ENCODE results near the gene ACAP1. TPM values are rescaled to one million over a fixed set of nuclear protein-coding genes. Genes with fewer than 3 reads are reported as not detected.

The ACAP1 gene
- total and polyA plus RNA-seq, 2 experiments from 2014 or later = 10.2 TPM; not detected in 1

DNA sequence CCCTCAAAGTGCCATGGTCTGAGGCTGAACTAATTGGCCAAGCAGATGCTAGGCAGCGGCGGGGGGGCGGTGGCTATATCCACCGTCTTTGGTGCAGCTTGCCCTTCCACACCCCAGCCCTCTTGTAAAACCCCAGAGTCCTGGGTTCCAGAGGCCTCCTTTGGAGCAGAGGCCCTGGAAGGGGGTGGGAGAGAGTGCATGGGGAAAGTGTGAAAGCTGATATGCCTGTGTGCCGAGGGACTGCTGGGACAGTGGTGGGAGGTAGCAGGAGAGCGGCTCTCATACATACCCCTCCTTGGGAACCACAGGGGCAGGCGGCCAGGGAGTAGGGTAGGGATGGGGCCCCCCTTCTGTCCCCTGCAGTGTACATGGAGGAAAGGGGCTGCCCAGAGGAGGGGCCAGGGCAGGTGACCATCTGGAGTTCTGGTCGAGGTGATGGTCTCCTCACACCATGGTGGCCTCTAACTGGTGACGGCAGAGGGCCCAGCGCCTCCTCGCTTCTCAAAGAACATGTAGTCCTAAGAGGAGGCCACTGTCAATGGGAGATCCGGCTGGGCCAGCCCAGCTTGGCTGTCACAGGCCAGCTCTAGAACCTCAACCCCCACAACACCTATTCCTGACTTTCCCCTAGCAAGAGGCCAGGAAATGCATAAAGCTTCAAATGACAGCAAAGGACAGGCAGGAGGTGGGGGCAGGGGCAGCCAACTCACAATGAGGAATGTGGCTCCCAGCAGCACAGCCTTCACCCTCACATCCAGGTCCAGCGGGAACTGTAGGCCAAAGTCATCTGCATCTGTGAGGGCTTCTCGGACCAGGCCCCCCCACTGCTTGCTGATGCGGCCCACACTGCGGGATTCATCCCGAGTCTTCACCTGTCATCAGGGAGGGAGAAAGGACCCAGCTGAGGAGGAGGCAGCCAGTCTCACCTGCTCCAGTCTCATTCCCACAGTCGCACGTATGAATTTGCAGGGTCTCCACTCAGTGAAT, 53.9 kb downstream of the ACAP1 start:
- Histone ChIP-seq H3K9me2 (replicated peaks; ENCODE audit: insufficient read depth) (no peaks in the 10 kb centered on the region), H3K9me3 (ENCODE audit: low read depth) (no peaks in the 10 kb centered on the region), H3K4me2 (no peak overlapping the region), H3K4me3 (no peak overlapping the region), H3K36me3 (replicated peaks; ENCODE audit: insufficient read depth, low read depth) (no peaks in the 10 kb centered on the region), H2AFZ (no peak overlapping the region), H3K27me3 (no peaks in the 10 kb centered on the region), H3K27ac (no peak overlapping the region), H3K4me1 (ENCODE audit: insufficient read depth) (peaks cover 9% of the 10 kb centered on the region), H3K79me2 (peaks cover 10% of the 10 kb centered on the region), H4K20me1 (ENCODE audit: insufficient read depth, poor library complexity, severe bottlenecking) (no peaks in the 10 kb centered on the region)
- no peak for TF ChIP-seq EZH2phosphoT487 (IDR thresholded peaks at IDR 0.05; ENCODE audit: low read depth, severe bottlenecking, unreplicated experiment)
- no peak for TF ChIP-seq EZH2 (IDR thresholded peaks at IDR 0.05; ENCODE audit: borderline replicate concordance)
- TF ChIP-seq, protein P1, sequence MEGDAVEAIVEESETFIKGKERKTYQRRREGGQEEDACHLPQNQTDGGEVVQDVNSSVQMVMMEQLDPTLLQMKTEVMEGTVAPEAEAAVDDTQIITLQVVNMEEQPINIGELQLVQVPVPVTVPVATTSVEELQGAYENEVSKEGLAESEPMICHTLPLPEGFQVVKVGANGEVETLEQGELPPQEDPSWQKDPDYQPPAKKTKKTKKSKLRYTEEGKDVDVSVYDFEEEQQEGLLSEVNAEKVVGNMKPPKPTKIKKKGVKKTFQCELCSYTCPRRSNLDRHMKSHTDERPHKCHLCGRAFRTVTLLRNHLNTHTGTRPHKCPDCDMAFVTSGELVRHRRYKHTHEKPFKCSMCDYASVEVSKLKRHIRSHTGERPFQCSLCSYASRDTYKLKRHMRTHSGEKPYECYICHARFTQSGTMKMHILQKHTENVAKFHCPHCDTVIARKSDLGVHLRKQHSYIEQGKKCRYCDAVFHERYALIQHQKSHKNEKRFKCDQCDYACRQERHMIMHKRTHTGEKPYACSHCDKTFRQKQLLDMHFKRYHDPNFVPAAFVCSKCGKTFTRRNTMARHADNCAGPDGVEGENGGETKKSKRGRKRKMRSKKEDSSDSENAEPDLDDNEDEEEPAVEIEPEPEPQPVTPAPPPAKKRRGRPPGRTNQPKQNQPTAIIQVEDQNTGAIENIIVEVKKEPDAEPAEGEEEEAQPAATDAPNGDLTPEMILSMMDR (IDR thresholded peaks at IDR 0.05; ENCODE audit: poor library complexity) = no peak
- no peak for DNase-seq (ENCODE audit: low spot score)
- WGBS (ENCODE audit: low lambda C conversion rate, missing lambda C conversion rate) = 87% methylated on average over 19 of the region's 19 CpGs

DNA sequence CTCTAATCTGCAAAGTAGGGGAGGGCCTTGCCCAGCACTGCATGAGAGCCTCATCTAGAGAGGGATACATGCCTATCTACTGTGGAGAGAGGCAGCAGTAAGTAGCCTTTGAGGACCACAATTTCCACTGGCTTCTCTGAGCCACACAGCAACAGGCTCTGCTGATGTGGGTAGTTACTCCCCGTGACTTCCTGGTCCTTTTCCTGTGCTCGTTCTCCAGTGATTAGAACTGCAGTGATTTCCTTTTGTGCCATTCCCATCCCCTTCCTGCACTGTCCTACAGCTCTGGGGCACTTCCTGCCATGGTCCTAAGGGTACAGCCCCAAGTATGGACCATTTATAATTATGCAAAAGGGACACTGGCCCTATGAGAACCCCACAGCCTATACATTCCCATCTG, 55.0 kb downstream of the ACAP1 start:
- 69% methylated on average over 2 of the region's 2 CpGs for WGBS (ENCODE audit: low lambda C conversion rate, missing lambda C conversion rate)
- H2AFZ ChIP-seq = no peak overlapping the region
- no peaks in the 10 kb centered on the region for H3K9me3 ChIP-seq (ENCODE audit: low read depth)
- TF ChIP-seq, protein P1 (IDR thresholded peaks at IDR 0.05; ENCODE audit: poor library complexity) = no peak
- TF ChIP-seq EZH2 (IDR thresholded peaks at IDR 0.05; ENCODE audit: borderline replicate concordance) = no peak
- no peak for TF ChIP-seq EZH2phosphoT487 (IDR thresholded peaks at IDR 0.05; ENCODE audit: low read depth, severe bottlenecking, unreplicated experiment)
- no peak overlapping the region for H3K27ac ChIP-seq
- no peak overlapping the region for H3K4me2 ChIP-seq
- peaks cover 10% of the 10 kb centered on the region for H3K79me2 ChIP-seq
- no peak overlapping the region for H3K4me3 ChIP-seq
- DNase-seq (ENCODE audit: low spot score) = no peak
- no peaks in the 10 kb centered on the region for H3K9me2 ChIP-seq (replicated peaks; ENCODE audit: insufficient read depth)
- H4K20me1 ChIP-seq (ENCODE audit: insufficient read depth, poor library complexity, severe bottlenecking) = no peaks in the 10 kb centered on the region
- H3K4me1 ChIP-seq (ENCODE audit: insufficient read depth) = peaks cover 9% of the 10 kb centered on the region
- no peaks in the 10 kb centered on the region for H3K36me3 ChIP-seq (replicated peaks; ENCODE audit: insufficient read depth, low read depth)
- no peaks in the 10 kb centered on the region for H3K27me3 ChIP-seq

- Histone ChIP-seq H2AFZ (no peak overlapping the region), H3K9me3 (ENCODE audit: low read depth) (no peaks in the 10 kb centered on the region), H4K20me1 (ENCODE audit: insufficient read depth, poor library complexity, severe bottlenecking) (no peaks in the 10 kb centered on the region), H3K27ac (peak overlapping the region; percentile 95), H3K27me3 (no peaks in the 10 kb centered on the region), H3K4me2 (peak overlapping the region; percentile 94), H3K4me3 (peak overlapping the region; percentile 95), H3K36me3 (replicated peaks; ENCODE audit: insufficient read depth, low read depth) (no peaks in the 10 kb centered on the region), H3K79me2 (peaks cover 10% of the 10 kb centered on the region), H3K9me2 (replicated peaks; ENCODE audit: insufficient read depth) (no peaks in the 10 kb centered on the region), H3K4me1 (ENCODE audit: insufficient read depth) (peaks cover 9% of the 10 kb centered on the region)
- TF ChIP-seq, protein P1 (IDR thresholded peaks at IDR 0.05; ENCODE audit: poor library complexity) = no peak
- 59% methylated on average over 40 of the region's 42 CpGs for WGBS (ENCODE audit: low lambda C conversion rate, missing lambda C conversion rate)
- no peak for DNase-seq (ENCODE audit: low spot score)
Observed at GRCh38 chr17:7392696-7393612, 56.6 kb downstream of the ACAP1 start.
